Measurements from ENCODE around the gene FBXL16.

DNA sequence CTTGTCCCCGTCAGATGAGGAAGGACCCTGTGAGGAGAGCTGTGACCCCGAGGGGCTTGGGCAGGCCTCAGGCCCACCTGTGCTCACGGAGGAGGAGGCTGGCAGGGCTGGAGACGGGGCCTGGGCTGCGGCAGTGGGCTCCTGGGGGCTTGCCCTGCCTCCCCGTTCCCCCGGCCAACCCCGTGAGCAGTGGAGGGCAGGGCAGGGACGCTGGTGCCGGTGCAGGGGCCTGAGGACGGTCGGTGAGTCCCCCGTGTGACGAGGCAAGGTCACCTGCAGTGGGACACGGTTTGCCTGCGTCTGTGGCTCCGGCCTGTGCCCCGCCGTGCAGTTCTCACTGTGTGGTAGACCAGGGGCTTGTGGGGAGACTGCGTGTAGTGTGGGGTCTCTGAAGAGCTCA, 46.0 kb downstream of the FBXL16 start:
- TF ChIP-seq, protein P1, sequence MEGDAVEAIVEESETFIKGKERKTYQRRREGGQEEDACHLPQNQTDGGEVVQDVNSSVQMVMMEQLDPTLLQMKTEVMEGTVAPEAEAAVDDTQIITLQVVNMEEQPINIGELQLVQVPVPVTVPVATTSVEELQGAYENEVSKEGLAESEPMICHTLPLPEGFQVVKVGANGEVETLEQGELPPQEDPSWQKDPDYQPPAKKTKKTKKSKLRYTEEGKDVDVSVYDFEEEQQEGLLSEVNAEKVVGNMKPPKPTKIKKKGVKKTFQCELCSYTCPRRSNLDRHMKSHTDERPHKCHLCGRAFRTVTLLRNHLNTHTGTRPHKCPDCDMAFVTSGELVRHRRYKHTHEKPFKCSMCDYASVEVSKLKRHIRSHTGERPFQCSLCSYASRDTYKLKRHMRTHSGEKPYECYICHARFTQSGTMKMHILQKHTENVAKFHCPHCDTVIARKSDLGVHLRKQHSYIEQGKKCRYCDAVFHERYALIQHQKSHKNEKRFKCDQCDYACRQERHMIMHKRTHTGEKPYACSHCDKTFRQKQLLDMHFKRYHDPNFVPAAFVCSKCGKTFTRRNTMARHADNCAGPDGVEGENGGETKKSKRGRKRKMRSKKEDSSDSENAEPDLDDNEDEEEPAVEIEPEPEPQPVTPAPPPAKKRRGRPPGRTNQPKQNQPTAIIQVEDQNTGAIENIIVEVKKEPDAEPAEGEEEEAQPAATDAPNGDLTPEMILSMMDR (IDR thresholded peaks at IDR 0.05; ENCODE audit: low read depth, low read length): no peak
- no peak for TF ChIP-seq EZH2phosphoT487 (IDR thresholded peaks at IDR 0.05; ENCODE audit: low read depth)
